NCI-H1694 (cell line): ENCODE data around the gene BAIAP3.
"Not testable (repeated sequence)": the region's sequence is repeated elsewhere in the genome, so short reads cannot be mapped to it uniquely, and the experiment has no call there.

Experiments used
- DNase-seq: peaks from one replicate; lab custom pipeline; 2025; lab: John Stamatoyannopoulos, UW

BAIAP3 gene

DNA sequence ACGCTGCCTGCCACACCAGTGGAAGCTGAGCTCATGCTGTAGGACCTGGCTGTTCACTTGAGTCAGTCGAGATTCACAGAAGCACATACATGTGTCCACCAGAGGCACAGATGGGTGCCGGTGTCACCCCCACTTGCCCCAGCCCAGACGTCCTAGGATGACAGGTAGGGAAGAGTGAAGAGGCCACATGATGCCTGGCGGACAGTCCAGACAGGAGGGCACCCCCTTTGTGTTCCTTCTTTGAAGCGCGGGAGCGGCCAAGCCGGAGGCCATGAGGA, 15.2 kb upstream of the BAIAP3 start:
- no peak for DNase-seq

DNA sequence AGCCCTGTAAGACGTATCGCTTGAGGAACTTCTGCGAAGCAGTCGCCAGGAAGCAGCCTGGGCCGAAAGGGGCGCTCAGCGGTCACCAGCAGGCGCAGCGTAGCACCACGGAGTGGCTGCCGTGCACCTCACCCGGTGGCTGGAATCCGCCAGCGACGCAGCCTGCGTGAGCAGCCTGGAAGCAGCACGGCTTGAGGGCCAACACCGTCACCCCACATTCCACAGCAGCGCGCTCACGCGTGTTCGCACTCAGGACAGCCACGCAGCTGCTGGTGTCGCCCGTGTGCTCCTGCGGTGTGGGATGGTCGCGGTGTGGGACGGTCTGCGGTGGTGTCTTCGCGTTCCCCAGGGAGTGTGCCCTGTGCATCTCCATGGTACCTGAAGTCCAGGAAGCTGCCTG, 14.4 kb upstream of the BAIAP3 start:
- DNase-seq = no peak

DNA sequence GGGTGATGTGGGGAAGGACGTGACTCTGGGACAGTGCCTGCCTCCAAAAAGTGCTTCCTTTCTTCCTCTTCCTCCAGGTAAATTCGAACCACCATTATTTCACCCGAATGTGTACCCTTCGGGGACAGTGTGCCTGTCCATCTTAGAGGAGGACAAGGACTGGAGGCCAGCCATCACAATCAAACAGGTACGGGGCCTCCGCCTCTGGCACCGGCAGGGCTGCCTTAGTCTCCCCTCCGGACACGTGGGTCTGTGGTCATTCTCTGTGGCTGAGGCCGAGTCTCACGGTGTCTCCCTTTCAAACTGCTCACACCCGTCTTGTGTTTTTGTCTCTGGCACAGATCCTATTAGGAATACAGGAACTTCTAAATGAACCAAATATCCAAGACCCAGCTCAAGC, 13.3 kb upstream of the BAIAP3 start:
- DNase-seq = no peak

DNA sequence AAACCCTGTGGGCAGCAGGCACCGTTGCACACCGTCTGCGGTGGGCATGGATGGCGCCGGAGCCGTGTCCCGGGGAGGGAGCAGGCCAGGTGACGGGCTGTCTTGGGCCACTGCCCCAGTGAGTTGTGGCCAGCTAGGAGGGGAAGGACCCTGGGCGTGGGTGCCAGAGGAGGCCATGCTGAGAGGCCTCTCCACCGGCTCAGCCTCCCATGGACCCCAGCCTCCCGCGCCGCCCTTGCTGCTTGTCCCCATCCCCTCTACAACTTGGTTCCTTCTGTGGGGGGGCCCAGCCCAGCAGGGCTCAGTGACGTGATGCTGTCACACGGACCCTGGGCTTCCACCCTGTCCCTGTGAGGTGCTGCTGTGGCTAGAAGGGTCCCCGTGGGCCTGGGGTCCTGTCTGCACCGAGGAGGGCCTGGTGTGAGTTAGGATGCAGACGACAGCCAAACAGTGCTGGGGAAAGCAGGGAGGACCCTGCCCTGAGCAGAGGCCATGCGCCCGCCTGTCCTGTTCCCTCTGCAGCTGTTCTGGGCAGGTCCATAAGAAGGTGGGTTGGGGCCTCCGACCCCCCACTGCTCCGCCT, 12.7 kb upstream of the BAIAP3 start:
- DNase-seq = no peak

DNA sequence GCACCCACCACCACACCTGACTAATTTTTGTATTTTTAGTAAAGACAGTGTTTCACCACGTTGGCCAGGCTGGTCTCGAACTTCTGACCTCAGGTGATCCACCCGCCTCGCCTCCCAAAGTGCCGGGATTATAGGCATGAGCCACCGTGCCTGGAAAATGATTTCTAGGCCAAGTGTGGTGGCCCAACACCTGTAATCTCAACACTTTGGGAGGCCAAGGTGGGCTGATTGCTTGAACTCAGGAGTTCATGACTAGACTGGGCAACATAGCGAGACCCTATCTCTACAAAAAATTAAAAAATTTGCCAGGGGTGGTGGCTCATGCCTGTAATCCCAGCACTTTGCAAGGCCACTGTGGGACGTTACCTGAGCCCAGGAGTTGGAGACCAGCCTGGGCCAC, 11.0 kb upstream of the BAIAP3 start:
- DNase-seq = no peak

DNA sequence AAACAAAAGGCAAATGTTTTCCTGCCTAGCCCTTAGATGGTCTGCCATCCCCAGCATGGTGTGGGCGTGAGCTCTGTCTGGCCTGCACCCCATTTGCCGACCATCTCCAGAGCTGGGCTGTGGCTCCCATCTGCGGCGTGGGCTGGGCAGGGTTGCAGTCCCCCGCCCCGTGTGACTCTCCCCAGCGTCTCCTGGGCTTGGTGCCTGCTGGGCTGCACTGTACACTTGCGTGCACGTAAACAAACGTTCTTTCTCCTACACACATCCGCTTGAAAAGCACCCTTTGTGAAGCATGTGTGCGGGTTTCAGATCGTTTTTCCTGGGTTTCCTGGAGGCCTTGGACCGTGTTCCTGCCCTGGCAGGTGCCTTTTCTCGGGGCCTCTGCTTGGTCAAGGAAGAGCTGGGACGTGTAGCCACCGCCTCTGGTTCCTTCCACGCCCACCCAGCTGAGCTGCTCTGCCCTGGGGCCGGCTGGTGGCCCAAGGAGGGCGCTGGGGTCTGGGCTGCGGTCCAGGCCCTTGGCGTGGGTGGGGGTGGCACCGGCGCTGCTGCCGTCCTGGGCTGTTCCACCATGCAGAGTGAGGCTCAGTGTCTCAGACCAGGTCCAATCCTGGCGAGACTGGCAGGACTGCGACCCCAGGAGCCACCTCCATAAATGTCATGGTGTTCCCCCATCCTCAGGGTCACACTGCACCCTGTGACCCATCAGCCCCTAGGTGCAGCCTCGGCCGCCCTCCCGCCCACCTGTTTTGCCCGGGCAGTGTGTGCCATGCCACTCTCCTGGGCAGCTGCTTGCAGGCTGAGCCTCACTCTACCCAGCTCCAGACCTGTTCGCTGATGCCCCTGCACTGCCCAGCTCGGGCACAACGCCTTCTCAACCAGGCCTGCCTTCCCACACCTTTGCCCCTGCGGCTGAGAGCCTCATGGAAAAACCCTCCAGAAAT, 9.9 kb upstream of the BAIAP3 start:
- no peak for DNase-seq

DNA sequence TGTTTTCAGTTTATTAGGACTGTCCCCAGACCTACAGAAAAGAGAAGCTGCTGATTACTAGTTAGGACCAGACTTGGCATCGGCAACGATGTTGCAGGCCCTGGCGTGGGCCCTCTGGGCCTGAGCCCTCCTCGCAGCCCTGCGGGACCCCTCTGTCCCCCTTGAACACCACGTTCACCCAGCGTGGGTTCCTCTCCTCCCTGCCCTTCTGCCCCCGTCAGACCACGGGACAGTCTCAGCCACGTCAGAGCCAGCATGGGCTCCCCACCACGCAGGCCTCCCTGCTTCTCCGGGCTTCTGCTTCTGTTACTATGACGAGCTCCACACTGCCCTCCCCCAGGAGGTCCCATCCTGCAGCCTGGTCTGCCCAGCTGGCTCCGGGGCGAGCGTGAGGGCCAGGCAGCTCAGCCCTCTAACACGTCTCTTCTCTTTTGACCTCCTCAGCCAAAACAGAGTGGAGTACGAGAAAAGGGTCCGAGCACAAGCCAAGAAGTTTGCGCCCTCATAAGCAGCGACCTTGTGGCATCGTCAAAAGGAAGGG, 9.1 kb upstream of the BAIAP3 start:
- DNase-seq = no peak

DNA sequence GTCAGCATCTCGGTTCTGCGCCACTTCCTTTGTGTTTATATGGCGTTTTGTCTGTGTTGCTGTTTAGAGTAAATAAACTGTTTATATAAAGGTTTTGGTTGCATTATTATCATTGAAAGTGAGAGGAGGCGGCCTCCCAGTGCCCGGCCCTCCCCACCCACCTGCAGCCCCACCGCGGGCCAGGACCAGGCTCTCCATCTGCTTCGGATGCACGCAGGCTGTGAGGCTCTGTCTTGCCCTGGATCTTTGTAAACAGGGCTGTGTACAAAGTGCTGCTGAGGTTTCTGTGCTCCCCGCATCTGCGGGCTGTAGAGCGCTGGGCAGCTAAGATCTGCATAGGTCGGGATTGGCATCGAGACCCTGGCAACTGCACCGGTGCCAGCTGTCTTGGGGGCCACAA, 8.2 kb upstream of the BAIAP3 start:
- DNase-seq = no peak

DNA sequence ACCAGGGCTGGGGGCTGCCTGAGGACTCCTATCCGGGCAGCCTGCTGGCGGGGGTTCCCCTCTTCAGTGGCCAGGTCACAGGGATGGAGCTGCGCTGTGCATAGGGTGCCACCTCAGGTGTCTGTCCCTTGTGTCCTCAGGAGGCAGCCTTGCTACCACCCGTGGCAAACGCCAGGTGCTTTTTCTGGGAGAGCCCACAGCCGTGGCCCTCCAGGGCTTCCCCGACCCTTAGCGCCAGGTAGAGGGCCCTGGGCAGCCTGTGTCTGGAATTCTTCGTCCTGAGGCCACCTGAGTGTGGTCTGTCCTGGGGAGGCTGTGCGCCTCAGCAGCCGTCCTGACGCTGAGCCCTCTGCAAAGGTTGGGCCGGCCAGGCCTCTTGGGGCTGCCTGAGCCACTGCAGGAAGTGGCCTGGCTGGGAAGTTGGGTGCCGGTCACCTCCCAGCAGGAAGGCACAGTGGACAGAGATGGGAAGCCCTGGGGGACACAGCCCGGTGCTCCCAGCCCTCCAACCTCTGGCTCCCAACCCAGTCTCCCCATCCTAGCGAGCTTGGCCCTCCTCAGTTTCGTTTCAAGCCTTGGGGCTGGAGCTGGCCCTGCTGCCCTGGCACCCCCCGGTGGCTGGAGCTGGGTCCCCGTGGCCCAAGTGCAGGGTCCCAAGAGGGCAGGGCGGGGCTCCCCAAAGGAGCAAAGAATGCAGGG, 7.6 kb upstream of the BAIAP3 start:
- no peak for DNase-seq

DNA sequence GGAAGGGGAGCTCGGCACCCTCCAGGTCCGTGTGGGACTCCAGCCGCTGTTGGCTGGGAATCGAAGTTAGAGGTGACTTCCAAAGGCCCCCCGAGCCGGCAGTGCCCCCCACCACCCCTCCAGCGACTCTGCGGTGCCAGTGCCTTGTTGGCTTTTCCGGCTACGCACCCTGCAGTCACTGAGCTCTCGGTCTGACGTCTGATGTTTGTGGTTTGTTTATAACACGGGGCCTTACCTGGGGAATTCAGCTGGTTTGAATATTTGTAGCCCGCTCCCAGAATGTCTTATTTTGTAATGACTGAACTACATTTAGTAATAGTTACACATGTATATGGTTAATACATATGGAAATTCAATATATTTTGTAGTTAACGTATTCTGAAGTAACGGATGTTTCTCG, 7.1 kb upstream of the BAIAP3 start:
- no peak for DNase-seq

DNA sequence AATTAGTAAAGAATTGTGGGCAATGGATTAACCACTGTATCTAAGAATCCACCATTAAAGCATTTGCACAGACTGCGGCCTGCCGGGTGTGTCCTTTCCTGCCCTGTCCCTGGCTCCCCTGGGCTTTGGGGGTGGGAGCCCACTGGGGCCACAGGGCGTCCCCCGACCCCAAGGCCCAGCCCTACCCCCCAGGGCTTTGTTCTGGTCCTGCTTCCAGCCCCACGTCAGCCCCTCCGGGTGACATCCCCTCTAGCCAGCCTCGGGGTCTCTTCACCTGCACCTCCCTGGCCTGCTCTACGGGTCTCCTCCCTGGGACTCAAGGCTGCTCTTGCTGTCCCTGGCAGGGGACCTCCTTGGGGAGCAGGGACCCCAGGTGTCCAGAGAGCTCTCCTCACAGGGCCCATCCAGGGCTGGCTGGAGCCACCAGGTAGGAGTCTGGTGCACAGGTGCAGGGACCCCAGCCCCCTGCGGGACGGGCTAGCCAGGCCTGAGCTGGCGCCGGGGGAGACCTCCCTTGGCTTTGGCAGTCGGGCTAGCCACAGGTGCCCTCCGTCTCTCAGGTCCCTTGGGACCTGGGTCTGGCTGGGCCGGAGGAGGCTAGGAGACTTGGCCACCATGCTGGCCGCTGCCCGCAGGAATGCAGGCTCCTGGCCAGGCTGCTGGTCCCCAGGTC, 6.4 kb upstream of the BAIAP3 start:
- no peak for DNase-seq

DNA sequence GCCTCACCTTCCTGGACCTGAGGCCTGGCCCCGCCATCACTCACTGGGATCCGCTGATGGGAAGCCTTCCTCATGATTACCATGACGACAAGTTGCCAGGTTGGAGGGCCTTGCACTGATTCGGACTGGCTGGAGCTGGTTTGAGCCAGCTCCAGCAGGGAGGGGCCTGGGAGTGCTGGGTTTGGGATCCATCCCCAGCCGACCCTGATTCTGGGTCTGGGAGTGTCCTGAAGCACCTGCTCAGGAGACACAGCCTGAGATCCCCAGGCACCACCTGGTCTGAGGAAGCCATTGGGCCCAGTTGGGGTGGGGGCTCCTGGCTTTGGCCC, 5.9 kb upstream of the BAIAP3 start:
- no peak for DNase-seq

DNA sequence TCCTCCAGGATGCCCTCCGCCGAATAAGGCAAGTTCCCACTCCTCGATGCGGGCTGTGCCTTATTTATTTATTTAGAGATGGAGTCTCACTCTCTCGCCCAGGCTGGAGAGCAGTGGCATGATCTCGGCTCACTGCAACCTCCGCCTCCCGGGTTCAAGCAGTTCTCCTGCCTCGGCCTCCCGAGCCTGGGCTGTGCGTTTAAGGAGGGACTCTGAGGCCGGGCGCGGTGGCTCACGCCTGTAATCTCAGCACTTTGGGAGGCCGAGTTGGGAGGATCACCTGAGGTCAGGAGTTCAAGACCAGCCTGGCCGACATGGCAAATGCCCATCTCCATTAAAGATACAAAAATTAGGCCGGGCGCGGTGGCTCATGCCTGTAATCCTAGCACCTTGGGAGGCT, 5.3 kb upstream of the BAIAP3 start:
- DNase-seq = not testable (repeated sequence)

DNA sequence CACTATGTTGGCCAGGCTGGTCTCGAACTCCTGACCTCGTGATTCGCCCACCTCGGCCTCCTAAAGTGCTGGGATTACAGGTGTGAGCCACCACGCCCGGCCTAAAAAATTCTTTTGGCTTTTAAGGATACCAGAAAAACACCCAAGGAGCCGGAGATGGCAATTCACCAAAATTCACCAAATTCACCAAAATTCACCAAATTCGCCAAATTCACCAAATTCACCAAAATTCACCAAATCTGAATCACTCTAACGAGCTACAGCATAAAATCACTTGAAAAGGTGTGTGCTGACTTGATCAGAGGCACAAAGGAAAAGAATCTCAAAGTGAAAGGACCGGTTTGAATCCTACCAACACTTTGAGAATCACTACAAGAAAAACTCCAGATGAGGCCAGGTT, 4.5 kb upstream of the BAIAP3 start:
- DNase-seq = not testable (repeated sequence)

DNA sequence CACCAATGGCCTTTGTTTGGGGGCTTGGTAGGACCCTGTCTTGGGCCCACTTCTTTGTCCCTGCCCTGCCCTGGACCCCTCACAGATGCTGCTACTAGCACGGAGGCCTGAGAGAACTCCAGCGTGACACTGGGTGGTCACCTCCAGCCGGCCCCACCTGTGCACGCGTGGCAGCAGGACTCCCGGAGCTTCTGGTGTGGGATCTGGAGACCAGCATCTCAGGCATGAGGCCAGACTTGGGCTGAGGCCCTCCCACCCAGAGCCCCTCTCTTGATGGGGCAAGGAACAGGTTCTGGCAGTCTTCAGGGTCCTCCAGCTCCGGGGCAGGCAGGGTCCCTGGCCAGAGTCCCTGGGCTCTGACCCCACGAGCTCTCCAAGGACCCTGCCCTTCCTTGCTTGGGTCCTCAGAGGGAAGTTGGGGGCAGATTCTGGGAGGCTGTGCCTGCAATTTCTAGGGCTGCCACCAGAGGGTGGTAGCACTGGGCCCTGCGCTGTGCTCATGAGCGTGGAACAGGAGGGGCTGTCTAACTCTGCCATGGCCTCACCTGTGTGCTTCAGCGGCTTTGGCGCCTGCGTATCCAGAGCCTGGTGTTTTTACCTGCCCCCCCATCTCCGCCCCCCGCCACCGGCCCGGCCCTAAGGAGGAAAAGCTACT, 3.1 kb upstream of the BAIAP3 start:
- DNase-seq = no peak

DNA sequence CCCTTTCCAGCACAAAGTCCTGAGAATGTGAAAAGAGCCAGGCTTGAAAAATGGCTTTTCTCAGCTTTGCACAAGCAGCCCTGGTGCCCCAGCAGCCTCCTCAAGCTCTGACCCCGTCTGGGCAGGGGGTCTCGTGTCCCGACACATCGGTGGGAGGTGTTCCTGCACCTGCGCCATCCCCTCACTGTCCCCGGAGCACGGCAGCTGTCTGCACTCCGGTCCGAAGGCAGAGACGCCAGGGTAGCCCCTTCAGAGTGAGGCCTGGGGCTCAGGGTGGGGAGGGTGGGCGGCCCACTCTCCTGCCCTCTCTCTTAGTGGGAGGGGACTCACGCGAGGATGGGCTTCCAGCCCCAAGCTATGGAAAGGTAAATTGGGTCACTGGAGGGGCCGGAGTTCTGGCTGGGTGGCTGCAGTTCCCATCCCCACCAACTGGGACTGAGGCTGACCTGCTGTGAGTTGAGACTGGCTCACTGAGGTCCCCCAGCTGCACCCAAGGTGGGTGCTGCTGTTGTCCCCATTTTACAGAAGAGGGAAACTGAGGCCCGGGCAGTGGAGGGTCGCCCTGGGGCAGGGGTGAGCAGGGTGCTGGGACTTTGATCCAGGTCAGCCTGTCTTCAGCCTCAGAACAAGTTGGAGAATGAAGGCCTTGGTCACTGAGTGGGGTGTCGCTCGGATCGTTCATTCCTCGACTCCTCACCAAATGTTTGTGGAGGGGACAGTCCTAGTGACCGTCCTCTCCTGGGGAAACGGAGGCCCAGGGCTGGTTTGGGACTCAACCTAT, 2.3 kb upstream of the BAIAP3 start:
- DNase-seq = no peak

DNA sequence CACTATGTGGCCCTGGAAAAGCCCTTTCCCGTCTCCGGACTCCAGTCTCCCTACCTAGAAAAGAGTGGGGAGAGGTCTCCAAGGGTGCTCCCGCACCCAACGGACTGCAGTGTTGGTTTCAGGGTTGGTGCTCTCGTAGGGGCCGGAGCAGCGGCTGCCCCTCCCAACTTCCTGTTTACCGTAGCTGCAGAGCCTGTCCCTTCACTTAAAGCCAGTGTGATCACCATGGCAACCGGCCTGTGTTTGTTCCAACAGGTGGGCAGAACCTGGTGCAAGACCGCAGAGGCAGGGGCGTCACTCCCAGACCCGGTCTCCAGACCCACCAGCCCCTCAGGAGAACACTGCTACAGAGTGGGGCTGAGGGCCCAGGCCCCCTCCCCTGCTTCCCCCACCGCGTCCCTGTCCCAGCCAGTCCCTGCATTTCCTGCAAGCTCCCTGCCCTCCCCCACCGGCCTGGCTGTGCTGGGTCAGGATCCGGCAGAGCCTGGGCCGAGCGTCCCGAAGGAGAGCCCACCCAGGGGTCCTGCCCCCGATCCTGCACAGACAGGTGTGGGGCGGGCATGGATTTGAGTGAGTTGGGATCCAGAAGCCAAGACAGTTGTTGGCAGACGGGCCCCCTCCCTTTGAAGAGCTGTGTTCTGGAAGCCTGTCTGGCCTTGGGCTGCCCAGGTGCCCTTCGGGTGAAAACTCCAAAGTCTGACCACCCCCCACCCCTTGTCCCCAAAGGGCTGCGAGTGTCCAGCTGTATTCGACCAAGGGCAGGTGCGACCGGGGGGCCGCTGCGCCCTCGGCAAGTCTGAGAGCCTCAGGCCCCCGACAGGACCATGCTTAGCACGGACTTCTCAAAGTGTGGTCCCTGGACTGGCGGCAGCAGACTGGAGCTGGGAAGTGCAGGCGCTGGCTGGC, 1.5 kb upstream of the BAIAP3 start:
- DNase-seq = no peak

DNA sequence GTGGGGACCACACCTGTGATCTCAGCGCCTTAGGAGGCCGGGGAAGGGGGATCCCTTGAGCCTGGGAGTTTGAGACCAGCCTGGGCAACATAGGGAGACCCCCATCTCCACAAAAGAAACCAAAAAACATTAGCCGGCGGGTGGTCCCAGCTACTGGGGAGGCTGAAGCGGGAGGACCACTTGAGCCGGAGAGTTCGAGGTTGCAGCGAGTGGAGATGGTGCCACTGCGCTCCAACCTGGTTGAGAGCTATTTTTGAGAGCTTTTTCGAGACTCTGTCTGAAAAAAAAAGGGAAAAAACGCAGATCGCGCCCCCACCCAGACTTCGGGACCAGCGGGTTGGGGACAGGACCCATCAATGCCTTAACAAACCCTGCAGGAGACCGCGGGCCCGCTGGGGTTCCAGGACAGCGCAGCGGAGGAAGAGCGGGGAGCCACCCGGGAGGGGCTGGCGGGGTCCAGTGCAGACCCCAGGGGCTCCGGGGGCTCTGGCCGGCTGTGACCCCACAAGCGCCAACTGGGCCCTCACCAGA, 762 bp upstream of the BAIAP3 start:
- DNase-seq = no peak

DNA sequence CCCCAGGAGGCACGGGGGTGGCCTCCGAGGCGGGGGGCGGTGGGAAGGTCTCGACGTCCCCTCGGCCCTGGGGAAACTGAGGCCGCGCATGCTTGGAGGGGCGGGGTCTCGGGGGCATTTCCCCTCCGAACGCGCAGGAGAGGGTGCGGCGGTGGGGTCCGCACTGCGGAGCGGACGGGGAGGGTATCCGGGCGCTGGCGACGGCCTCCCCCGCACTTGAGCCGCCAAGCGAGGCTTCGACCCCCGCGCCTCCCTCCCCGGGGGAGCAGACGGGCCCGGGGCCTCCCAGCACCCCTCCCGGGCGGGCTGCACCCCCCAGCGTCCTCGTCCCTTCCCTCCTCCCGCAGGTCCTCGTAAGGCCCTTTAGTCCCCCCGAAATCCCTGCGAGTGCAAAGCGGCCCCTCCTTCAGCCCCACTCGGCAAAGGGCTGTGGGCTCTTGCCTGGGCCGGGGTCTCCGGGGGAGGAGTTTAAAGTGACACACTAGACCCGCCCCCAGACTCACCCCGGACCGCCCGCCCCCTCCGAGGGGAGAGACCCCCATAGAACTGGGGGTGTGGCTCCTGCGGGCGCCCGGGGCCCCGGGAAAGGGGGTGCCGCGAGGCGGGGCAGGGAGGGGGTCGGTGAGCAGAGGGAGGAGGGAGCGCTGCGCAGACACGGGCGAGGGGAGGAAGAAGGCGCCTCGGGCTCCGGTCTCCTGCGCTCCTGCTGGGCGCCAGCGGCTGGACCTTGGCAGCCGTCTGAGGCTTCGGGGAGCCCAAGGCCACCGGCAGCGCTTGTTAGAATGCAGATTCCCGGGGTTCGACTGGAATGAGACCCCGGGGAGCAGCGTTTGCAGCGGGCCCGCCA, 632 bp downstream of the BAIAP3 start:
- no peak for DNase-seq
